ENCODE measurements around the gene CEP20.

The CEP20 gene

DNA sequence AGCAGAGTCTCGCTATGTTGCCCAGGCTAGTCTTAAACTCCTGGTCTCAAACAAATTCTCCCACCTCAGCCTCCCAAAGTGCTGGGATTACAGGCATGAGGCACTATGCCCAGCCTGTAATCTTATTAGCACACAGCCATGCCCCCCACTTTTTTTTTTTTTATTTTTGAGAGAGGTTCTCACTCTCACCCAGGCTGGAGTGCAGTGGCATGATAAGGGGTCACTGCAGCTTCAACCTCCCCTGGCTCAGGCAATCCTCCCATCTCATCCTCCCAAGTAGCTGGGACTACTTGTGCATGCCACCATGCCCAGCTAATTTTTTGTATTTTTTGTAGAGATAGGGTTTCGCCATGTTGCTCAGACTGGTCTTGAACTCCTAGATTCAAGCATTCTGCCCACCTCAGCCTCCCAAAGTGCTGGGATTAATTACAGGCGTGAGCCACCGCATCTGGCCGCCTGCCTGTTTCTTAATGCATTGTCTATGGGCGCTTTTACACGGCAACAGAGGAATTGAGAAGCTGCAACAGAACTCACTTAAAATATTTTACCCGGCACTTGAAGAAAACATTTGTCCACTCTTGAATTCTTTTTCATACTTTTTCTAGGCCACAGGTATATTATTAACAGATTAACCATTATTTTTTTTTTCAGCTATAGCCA is 8.8 kb upstream of the CEP20 start:
- no peak for DNase-seq

DNA sequence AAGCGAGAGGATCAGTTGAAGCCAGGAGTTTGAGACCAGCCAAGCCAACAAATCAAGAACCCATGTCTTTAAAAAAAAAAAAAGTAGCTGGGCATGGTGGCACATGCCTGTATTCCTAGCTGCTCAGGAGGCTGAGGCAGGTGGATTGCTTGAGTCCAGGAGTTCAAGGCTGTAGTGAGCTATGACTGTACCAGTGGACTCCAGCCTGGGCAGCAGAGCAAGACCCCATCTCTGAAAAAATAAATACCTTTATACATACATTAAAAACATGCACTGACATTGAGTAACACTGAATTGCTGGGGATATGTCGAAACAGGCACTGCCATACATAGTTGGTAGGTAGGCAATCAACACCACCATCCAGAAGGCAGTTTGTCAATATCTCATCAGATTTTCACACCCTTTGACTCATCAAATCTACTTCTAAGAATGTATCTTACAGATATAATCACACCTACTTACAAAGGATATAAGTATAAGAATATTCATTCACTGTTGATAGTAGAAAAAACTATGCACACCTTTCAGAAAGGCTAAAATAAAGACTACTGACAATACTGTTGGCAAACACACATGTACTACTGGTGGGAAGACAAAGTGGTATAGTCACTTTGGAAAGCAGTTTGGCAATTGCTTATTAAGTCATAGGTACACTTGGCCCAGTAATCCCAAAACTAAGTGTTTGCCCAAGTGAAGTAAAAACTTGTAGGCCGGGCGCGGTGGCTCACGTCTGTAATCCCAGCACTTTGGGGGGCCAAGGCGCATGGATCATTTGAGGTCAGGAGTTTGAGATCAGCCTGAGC is 6.4 kb upstream of the CEP20 start:
- no peak for DNase-seq

GRCh38 chr16:15891508-15891907 is 3.1 kb upstream of the CEP20 start:
- DNase-seq: no peak

DNA sequence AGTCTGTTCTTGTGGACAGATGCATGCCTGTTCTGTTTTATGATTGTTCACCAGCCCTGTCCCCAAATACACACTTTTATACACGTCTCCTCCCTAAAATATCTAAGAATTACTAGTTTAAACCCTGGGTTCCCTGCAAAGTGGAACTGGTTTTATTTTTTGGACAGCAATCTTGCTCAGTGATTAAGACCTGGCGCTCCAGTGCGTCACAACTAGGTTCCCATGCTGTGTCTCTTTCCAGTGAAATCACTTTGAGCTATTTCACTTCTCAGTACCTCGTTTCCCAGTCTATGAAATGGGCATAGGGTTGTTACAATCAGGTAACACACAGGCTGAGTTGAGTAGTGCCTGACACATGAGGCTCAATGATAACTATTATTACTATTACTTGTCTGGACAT is 1.1 kb downstream of the CEP20 start:
- DNase-seq: no peak

- no peak for DNase-seq
Observed at GRCh38 chr16:15886078-15886477, 2.3 kb downstream of the CEP20 start.

- DNase-seq: no peak
Observed at GRCh38 chr16:15885560-15886001, 2.8 kb downstream of the CEP20 start.

DNA sequence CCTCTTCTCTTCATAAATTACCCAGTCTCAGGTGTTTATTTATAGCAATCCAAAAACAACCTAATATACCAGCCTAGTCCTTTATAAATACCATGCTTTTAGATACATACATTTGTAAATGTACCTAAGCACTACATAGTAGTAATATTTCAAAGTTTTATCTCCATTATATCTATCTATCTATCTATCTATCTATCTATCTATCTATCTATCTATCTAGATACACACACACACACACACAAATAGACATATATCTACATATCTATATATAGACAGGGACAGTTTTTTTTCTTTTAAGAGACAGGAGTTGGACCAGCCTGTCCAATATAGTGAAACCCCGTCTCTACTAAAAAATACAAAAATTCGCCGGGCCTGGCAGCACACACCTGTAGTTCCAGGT is 5.8 kb downstream of the CEP20 start:
- DNase-seq: no peak

DNA sequence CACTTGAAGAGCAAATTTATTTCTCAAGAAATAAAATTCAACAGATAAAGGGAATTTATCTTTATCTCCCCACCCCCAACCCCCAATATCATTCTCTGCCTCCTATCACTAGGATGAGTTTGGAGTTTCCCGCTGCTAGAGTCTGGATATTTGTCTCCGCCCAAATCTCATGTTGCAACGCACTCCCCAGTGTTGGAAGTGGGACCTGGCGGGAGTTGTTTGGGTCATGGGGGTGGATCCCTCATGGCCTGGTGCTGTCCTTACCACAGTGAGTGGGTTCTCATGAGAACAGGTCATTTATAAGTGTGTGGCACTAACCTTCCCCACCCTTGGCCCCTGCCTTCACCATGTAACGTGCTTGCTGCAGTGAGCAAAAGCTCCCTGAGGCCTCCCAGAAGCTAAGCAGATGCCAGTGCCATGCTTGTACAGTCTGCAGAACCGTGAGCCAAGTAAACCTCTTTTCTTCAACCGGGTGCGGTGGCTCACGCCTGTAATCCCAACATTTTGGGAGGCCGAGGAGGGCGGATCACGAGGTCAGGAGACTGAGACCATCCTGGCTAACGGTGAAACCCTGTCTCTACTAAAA is 6.5 kb downstream of the CEP20 start:
- DNase-seq: no peak

DNA sequence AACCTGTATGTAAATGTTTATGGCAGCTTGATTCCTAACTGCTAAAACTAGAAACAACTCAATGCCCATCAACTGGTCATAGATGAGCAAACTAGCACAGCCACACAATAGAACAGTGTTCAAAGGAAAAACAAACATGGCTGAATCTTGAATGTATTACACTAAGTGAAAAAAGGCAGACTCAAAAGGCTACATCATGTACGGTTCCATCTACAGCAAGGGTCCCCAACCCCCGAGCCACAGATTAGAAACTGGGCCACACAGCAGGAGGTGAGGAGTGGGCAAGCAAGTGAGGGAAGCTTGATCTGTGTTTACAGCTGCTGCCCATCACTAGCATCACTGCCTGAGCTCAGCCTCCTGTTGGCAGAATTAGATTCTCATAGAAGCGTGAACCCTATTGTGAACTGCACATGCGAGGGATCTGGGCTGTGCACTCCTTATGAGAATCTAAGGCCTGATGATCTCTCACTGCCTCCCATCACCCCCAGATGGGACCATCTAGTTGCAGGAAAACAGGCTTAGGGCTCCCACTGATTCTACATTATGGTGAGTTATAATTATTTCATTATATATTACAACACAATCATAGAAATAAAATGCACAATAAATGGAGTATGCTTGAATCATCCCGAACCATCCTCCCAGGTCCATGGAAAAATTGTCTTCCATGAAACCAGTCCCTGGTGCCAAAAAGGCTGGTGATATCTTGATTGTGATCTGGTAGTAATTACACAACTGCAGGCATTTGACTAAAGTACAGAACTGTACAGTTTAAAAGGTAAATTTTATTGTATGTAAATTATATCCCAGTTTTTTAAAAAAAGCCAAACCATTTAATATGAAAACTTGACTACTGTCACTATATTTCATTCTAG is 7.7 kb downstream of the CEP20 start:
- no peak for DNase-seq

DNA sequence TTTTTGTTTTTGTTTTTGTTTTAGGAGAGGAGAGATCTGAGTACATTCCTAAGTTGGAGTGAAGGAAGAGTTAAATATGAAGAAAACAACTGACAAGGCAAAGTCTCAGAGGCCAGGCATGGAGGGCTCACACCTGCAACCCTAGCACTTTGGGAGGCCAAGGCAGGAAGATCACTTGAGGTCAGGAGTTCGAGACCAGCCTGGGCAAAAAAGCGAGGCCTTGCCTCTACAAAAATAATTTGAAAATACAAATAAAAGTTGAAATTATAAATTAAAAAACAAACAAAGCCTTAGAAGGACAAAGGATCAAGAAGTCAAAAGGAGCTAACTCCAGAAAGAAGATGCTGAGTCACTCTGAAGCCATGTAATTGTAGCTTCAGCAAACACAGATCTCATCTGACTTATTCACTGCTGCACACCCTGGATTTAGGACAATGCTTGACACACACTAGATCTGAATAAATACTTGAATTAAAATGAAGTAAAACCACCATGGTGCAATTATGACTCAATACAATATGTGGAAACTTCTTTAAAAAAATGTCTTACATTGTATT is 9.1 kb downstream of the CEP20 start:
- no peak for DNase-seq

DNA sequence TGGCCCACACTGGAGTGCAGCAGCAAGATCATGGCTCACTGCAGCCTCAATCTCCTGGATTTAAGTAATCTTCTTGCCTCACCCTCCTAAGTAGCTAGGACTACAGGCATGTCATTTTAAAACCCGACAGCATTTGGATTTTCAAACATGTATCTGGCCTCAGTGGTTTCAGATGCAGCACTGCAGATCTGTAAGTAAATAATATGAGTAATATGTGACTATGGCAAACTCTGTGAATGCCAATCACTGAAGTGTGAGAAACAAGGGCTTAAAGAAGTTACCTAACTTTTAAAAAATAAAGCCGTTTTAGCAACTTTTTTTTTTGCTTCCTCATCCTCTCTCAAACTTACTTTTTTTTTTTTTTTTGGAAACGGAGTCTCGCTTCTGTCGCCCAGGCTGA is 11.9 kb downstream of the CEP20 start:
- DNase-seq: no peak

DNA sequence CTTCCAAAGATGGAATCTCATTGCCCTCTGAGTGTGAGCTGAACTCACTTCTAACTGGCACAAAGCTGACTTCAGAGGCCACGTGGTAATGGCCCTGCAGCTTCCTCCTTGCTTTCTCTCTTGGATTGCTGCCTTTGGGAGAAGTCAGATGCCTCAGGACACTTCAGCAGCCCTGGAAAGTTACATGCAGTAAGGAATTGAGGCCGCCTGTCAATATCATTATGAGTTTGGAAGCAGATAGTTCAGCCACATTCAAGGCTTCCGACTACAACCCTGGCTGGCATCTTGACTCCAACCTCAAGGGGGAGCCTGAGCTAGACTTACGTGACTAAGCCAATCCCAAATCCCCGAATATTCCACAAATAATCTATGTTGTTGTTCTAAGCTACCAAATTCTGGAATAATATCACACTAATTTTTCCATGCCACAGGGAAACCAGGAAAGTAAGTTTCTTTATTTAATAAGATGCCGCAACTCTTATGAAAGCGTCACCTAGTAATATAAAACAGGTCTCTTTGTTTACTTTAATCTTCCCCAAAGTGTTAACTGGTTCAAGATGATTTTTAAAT is 13.6 kb downstream of the CEP20 start:
- DNase-seq: no peak

GRCh38 chr16:15873737-15874136 is 14.7 kb downstream of the CEP20 start:
- DNase-seq: no peak

- DNase-seq: no peak
Observed at GRCh38 chr16:15873301-15873700, 15.1 kb downstream of the CEP20 start.

GRCh38 chr16:15870011-15870410 is 18.4 kb downstream of the CEP20 start:
- no peak for DNase-seq

DNA sequence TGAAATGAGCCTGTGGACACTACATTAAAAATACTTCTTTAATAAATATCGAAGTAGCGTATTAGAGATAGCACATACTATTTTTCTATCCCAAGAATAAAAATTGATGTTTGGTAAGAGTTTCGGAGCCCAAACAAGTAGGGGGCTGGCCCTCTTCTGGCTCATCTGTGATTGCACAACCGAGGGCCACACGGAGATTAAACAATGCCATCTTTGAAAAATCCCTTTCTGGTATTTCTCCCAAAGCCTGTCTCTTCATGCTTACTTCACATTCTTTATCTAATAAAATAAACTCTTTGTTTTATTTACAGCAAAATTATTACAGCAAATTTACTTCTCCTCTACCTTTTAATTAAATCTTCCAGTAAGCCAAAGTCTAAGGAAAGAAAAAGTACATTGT is 22.0 kb downstream of the CEP20 start:
- DNase-seq: no peak

GRCh38 chr16:15865742-15866141 is 22.7 kb downstream of the CEP20 start:
- no peak for DNase-seq

- no peak for DNase-seq
Observed at GRCh38 chr16:15864939-15865338, 23.5 kb downstream of the CEP20 start.

GRCh38 chr16:15861996-15862395 is 26.4 kb downstream of the CEP20 start:
- no peak for DNase-seq

DNA sequence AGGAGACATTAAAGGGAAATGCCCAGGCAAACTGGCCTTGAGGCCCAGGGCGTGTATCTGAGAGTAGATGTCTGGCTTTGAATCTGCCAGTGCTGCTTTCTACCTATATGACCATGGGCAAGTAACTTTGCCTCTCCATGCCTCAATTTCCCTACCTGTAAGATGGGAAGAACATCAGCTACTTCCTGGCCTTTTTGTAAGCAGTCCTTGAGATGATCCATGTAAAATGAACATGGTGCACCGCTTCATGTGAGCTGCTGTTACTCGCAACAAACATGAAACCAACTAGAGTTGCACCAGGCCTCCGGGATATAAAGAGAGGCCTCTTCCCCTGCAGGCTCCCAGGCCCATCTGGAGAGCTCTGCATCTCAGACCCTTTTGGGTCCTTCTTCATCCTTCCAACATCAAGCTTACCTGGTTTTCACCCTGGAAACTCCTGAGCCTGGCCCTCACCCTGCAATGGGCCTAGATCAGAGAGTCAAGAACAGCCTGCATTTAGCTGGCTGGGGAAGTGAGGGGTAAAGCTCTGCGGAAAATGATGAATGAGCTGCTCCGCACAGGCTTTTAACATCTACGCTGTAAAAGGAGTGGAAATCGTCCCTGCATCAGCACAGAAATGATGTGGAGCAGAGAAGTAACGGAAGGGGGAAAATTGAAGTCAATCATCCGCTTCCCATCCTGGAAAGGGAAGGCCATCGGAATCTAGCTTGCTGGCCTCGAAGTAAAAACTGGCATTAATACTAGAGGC is 29.3 kb downstream of the CEP20 start:
- no peak for DNase-seq

GRCh38 chr16:15857724-15858560 is 30.5 kb downstream of the CEP20 start:
- no peak for DNase-seq

Data from NCI-H187 treated with DMSO at 0.1 percent for 48 hours (cell line).